ENCODE measurements around the gene ROCK2.

Gene ROCK2

DNA sequence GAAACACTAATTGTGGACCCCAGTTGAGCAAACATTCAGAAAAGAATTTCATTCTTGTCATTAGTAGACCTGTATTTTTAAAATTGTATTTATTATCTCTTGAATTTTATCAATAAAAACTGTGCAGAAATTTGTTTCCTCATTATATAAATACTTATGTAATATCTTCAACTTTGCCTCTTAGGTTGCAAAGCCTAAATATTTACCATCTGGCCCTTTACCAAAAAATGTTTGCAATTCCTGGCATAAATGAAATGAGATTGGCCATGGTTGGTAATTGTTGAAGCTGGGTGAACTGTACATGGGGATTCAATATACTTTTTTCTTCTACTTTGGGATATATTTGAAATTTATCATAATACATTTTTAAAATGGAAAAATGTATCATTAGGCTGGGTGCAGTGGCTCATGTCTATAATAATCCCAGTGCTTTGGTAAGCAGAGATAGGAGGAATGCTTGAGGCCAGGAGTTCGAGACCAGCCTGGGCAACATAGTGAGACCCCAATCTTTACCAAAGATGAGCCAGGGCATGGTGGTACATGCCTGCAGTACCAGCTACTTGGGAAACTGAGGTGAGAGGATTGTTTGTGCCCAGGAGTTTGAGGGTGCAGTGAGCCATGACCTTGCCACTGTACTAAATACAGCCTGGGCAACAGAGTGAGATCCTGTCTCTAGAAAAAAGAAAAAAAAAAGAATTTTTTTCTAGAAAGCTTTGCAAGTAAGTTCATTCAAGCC, 100.2 kb downstream of the ROCK2 start:
- no peak for DNase-seq (ENCODE audit: low read depth, low spot score)
- TF ChIP-seq, protein P1, sequence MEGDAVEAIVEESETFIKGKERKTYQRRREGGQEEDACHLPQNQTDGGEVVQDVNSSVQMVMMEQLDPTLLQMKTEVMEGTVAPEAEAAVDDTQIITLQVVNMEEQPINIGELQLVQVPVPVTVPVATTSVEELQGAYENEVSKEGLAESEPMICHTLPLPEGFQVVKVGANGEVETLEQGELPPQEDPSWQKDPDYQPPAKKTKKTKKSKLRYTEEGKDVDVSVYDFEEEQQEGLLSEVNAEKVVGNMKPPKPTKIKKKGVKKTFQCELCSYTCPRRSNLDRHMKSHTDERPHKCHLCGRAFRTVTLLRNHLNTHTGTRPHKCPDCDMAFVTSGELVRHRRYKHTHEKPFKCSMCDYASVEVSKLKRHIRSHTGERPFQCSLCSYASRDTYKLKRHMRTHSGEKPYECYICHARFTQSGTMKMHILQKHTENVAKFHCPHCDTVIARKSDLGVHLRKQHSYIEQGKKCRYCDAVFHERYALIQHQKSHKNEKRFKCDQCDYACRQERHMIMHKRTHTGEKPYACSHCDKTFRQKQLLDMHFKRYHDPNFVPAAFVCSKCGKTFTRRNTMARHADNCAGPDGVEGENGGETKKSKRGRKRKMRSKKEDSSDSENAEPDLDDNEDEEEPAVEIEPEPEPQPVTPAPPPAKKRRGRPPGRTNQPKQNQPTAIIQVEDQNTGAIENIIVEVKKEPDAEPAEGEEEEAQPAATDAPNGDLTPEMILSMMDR (IDR thresholded peaks at IDR 0.05; ENCODE audit: low read depth, low read length) = no peak
- H3K4me3 ChIP-seq (ENCODE audit: low read depth, low read length) = no peak overlapping the region
- in situ Hi-C loops (cut with HindIII; ENCODE audit: low sequenced_read_pairs) = no loop called here

GRCh38 chr2:11243512-11243911, 100.9 kb downstream of the ROCK2 start:
- no peak overlapping the region for H3K4me3 ChIP-seq (ENCODE audit: low read depth, low read length)
- TF ChIP-seq, protein P1 (IDR thresholded peaks at IDR 0.05; ENCODE audit: low read depth, low read length) = no peak
- no peak for DNase-seq (ENCODE audit: low read depth, low spot score)
- in situ Hi-C loops (cut with HindIII; ENCODE audit: low sequenced_read_pairs) = no loop called here

DNA sequence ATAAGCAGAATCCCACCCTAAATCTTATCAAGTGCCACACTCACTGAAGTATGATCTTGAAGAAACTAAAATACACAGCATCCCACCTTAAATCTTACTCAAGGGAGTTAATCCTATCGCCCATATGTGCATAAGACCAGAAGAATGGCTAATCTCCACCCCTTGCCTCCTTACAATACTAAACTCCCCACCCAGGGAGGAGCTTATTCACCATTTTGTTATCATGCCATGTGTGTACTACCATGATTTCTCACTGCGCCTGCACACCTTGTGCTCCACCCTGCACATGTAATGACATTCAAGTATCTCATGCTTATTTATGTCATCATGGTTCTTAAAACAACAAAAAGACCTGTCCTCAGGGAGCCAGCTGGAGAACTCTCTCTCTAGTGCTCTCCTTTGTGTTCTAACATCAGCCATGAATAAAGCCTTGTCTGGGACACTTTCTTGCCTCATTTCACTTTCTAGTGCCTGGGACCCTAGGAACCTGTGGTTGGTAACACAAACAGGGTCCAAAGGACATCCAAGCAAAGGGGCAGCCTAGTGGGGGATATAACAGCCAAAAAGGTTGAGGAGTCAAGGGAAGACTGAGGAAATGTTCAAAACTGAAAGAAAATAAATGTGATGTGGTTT, 101.8 kb downstream of the ROCK2 start:
- TF ChIP-seq, protein P1 (IDR thresholded peaks at IDR 0.05; ENCODE audit: low read depth, low read length) = no peak
- in situ Hi-C loops (cut with HindIII; ENCODE audit: low sequenced_read_pairs) = no loop called here

DNA sequence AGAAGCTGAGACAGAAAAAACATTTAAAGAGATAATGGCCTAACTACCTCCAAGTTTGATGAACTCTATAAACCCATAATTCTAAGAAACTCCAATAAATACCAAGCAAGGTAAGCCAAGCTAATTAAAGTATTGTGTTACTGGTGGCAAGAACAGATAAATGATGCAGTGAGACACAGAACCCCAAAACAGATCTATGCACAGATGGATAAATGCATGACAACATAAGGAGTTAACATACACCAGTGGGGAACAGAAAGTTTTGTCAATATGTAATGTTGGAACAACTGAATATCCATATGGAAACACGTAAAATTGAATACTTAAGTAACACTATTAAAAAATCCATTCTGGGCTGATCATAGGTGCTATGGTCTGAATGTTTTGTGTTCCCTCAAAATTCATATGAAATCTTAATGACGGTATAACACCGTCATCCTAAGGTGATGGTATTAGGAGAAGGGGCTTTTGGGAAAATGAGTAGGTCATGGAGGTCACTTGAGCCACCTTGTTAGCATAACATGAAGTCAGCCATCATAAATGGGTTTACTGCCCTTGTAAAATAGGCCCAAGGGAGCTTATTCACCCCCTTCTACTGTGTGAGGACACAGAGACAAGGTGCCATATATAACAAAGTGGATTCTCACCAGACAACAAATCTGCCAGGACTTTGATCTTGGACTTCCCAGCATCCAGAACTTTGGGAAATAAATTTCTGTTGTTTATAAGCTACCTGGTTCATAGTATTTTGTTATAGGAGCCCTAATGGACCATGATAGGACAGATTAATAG, 102.8 kb downstream of the ROCK2 start:
- in situ Hi-C loops (cut with HindIII; ENCODE audit: low sequenced_read_pairs) = no loop called here
- no peak for DNase-seq (ENCODE audit: low read depth, low spot score)
- no peak overlapping the region for H3K4me3 ChIP-seq (ENCODE audit: low read depth, low read length)
- TF ChIP-seq, protein P1 (IDR thresholded peaks at IDR 0.05; ENCODE audit: low read depth, low read length) = no peak

More for the DNA sequence above, 101.8 kb downstream of the ROCK2 start:
- H3K4me3 ChIP-seq (ENCODE audit: low read depth, low read length) = no peak overlapping the region
- no peak for DNase-seq (ENCODE audit: low read depth, low spot score)

DNA sequence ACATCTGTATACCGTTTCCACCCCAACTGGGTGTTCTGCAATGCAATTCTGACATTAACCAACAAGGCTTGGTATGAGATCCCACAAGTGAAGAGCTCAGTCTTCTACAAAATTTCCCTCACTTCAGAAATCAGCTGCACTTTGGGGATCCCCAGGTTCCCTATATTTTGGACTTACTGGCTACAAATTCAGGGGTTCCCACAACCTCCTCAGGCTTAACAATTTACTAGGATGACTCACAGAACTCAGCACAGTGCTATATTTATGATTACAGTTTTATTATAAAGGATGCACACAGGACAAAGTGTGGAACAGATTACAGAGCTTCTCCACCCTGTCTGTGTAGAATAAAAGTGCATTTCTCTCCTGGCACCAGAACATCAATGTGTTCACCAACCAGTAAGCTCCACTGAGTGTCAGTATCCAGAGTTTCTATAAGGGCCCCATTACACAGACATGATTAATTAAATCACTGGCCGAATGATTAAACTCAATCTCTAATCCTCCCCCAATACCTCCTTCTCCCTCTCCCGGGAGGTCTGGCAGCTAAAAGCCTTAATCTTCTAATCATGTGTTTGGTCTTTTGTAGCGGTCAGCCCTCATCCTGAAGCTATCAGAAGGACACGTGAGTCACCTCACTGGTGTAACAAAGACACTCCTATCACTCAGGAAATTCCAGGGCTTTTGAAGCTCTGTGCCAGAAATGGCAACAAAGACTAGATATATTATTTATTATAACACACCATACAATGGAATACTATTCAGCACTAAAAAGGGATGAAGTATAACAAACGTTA, 104.6 kb downstream of the ROCK2 start:
- TF ChIP-seq, protein P1 (IDR thresholded peaks at IDR 0.05; ENCODE audit: low read depth, low read length) = no peak
- H3K4me3 ChIP-seq (ENCODE audit: low read depth, low read length) = no peak overlapping the region
- in situ Hi-C loops (cut with HindIII; ENCODE audit: low sequenced_read_pairs) = no loop called here
- no peak for DNase-seq (ENCODE audit: low read depth, low spot score)

DNA sequence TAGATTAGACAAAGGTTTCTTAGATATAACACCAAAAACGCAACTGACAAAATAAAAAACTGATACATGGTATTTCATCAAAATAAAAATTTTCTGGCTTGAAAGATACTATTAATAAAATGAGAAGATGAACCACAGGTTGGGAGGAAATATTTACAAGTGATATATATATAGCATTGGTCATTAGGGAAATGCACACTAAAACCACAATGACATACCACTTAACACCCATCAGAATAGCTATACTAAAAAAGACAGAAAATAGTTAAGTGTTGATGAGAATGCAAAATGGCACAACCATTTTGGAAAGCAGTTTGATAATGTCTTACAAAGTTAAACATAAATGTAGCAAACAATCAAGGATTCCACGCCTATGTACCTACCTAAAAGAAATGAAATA, 105.3 kb downstream of the ROCK2 start:
- in situ Hi-C loops (cut with HindIII; ENCODE audit: low sequenced_read_pairs) = no loop called here
- H3K4me3 ChIP-seq (ENCODE audit: low read depth, low read length) = no peak overlapping the region
- TF ChIP-seq, protein P1 (IDR thresholded peaks at IDR 0.05; ENCODE audit: low read depth, low read length) = no peak
- DNase-seq (ENCODE audit: low read depth, low spot score) = no peak

All from astrocyte of the spinal cord (primary cell).